ENCODE measurements around the gene THUMPD3.

THUMPD3 gene

GRCh38 chr3:9362731-9363530 lies at the start of gene THUMPD3:
Gene THUMPD3 (plus strand): TSS chr3:9363054. CDS start chr3:9365069, 2,015 bp downstream.
- DNase-seq (ENCODE audit: low read depth, low spot score): peak; percentile 81

- DNase-seq (ENCODE audit: low read depth, low spot score): no peak
Observed at GRCh38 chr3:9314796-9315195, 48.1 kb upstream of the THUMPD3 start.

GRCh38 chr3:9316881-9317361 lies 45.9 kb upstream of the THUMPD3 start:
- DNase-seq (ENCODE audit: low read depth, low spot score): no peak

GRCh38 chr3:9322780-9323179 lies 40.1 kb upstream of the THUMPD3 start:
- no peak for DNase-seq (ENCODE audit: low read depth, low spot score)

GRCh38 chr3:9324944-9325343 lies 37.9 kb upstream of the THUMPD3 start:
- DNase-seq (ENCODE audit: low read depth, low spot score): no peak

GRCh38 chr3:9327578-9327977 lies 35.3 kb upstream of the THUMPD3 start:
- no peak for DNase-seq (ENCODE audit: low read depth, low spot score)

- DNase-seq (ENCODE audit: low read depth, low spot score): no peak
Observed at GRCh38 chr3:9330166-9330703, 32.6 kb upstream of the THUMPD3 start.

GRCh38 chr3:9331171-9331570 lies 31.7 kb upstream of the THUMPD3 start:
- DNase-seq (ENCODE audit: low read depth, low spot score): no peak

GRCh38 chr3:9332250-9333030 lies 30.4 kb upstream of the THUMPD3 start:
- DNase-seq (ENCODE audit: low read depth, low spot score): no peak

- DNase-seq (ENCODE audit: low read depth, low spot score): no peak
Observed at GRCh38 chr3:9339761-9340471, 22.9 kb upstream of the THUMPD3 start.

GRCh38 chr3:9340472-9340902 lies 22.4 kb upstream of the THUMPD3 start:
- no peak for DNase-seq (ENCODE audit: low read depth, low spot score)

GRCh38 chr3:9342696-9343095 lies 20.2 kb upstream of the THUMPD3 start:
- DNase-seq (ENCODE audit: low read depth, low spot score): no peak

GRCh38 chr3:9343115-9343514 lies 19.7 kb upstream of the THUMPD3 start:
- DNase-seq (ENCODE audit: low read depth, low spot score): no peak

- DNase-seq (ENCODE audit: low read depth, low spot score): no peak
Observed at GRCh38 chr3:9345041-9345440, 17.8 kb upstream of the THUMPD3 start.

- no peak for DNase-seq (ENCODE audit: low read depth, low spot score)
Observed at GRCh38 chr3:9346141-9346540, 16.7 kb upstream of the THUMPD3 start.

- no peak for DNase-seq (ENCODE audit: low read depth, low spot score)
Observed at GRCh38 chr3:9347081-9347480, 15.8 kb upstream of the THUMPD3 start.

- no peak for DNase-seq (ENCODE audit: low read depth, low spot score)
Observed at GRCh38 chr3:9347887-9348286, 15.0 kb upstream of the THUMPD3 start.

- no peak for DNase-seq (ENCODE audit: low read depth, low spot score)
Observed at GRCh38 chr3:9349321-9350117, 13.3 kb upstream of the THUMPD3 start.

GRCh38 chr3:9351709-9352126 lies 11.1 kb upstream of the THUMPD3 start:
- peak; percentile 86 for DNase-seq (ENCODE audit: low read depth, low spot score)

- DNase-seq (ENCODE audit: low read depth, low spot score): no peak
Observed at GRCh38 chr3:9352917-9353752, 9.7 kb upstream of the THUMPD3 start.

Measured in iPS DF 19.7 (cell line).